H1 (cell line): ENCODE measurements around the gene CIC. TPM values are rescaled to one million over a fixed set of nuclear protein-coding genes. Genes with fewer than 3 reads are reported as not detected.

Source experiments
- CBX5 ChIP-seq: fragments of 300-800, 300-1000 bp; sonication (generic); IDR thresholded peaks from 2 replicates; pipeline ENCODE4 v1.7.1; 2016; ENCODE audit warnings: antibody characterized with exemption, low read length, low read depth
- RNF2 ChIP-seq: fragments of 200-900, 300-1000 bp; sonication (generic); IDR thresholded peaks from 2 replicates; pipeline ENCODE4 v1.7.1; 2016; ENCODE audit warnings: borderline replicate concordance, low read depth, mild to moderate bottlenecking, antibody characterized with exemption, low read length; ENCODE audit not compliant: poor library complexity, severe bottlenecking; ENCODE audit errors: missing control alignments
- TAF7 ChIP-seq: optimal IDR thresholded peaks from 2 replicates; pipeline ENCODE3; 2011; ENCODE audit warnings: low read depth, mild to moderate bottlenecking, inconsistent platforms, low read length, moderate library complexity, borderline replicate concordance
- polyA plus RNA-seq, 7 experiments: library from polyadenylated mRNA; depleted of rRNA in 3 of 7; stranded (reverse) in 5 of 7; unstranded in 2 of 7; fragments of >200 nt in 5 of 7; fragments of 200-250 nt in 2 of 7; gene quantifications; 1 replicate in 5 of 7; 2 replicates in 1 of 7; 4 replicates in 1 of 7; pipeline versions ENCODE4 v1.2.1 to v1.2.3, GENCODE V29; 2011 to 2013; ENCODE audit warnings: missing spikeins in 2 of 7, mixed read lengths in 2 of 7
- total RNA-seq: library from RNA; stranded (reverse); fragmentation: NEBNext Ultra II Directional; extraction: Animal tissue kit (Norgen Biotek cat#: 25700); gene quantifications from 2 replicates; pipeline ENCODE4 v1.2.1, GENCODE V29; 2021

The CIC gene
- total and polyA plus RNA-seq, 2 of the 8 experiments (the other 6 are each of a cell fraction or from before 2014, with no cell fraction given): 13.2 to 43.6 TPM

- TF ChIP-seq CBX5: no peak
- no peak for TF ChIP-seq TAF7
- no peak for TF ChIP-seq RNF2
Observed at GRCh38 chr19:42278452-42279154, 9.6 kb downstream of the CIC start (continued).
